BE2C (cell line): ENCODE measurements around the gene IGSF11.

ENCODE experiments used
- DNase-seq: peaks from one replicate; pipeline ENCODE4 v3.0.0-alpha.2; 2020
- H3K27me3 ChIP-seq: fragments of 250-450 bp; sonication (Bioruptor Pico); 2 replicates; pipeline ENCODE4 v1.5.1; 2020; ENCODE audit warnings: mild to moderate bottlenecking
- H3K36me3 ChIP-seq: fragments of 250-450 bp; sonication (Bioruptor Pico); 2 replicates; pipeline ENCODE4 v1.5.1; 2020; ENCODE audit warnings: mild to moderate bottlenecking
- H3K4me1 ChIP-seq: fragments of 250-450 bp; sonication (Bioruptor Pico); 2 replicates; pipeline ENCODE4 v1.5.1; 2020
- H3K4me3 ChIP-seq: 2 replicates; pipeline ENCODE4 v1.5.1; 2011; ENCODE audit warnings: low read depth, low read length
- H3K9me3 ChIP-seq: fragments of 250-450 bp; sonication (Bioruptor Pico); 2 replicates; pipeline ENCODE4 v1.5.1; 2020
- CTCF ChIP-seq: IDR thresholded peaks from 2 replicates; pipeline ENCODE4 v1.5.1; 2012; ENCODE audit warnings: mild to moderate bottlenecking, low read depth, low read length

The IGSF11 gene

GRCh38 chr3:118974356-118975097, 60.1 kb downstream of the IGSF11 start:
- H3K9me3 ChIP-seq = no peaks in the 10 kb centered on the region
- TF ChIP-seq CTCF = no peak
- no peaks in the 10 kb centered on the region for H3K36me3 ChIP-seq
- no peak for DNase-seq
- no peak overlapping the region for H3K4me3 ChIP-seq
- H3K27me3 ChIP-seq = peaks cover 29% of the 10 kb centered on the region
- no peaks in the 10 kb centered on the region; the same call in 1 of the 2 replicates for H3K4me1 ChIP-seq

GRCh38 chr3:118973050-118973449, 61.6 kb downstream of the IGSF11 start:
- no peak for DNase-seq
- H3K36me3 ChIP-seq = no peaks in the 10 kb centered on the region
- H3K27me3 ChIP-seq = peaks cover 29% of the 10 kb centered on the region
- no peaks in the 10 kb centered on the region; the same call in 1 of the 2 replicates for H3K4me1 ChIP-seq
- no peaks in the 10 kb centered on the region for H3K9me3 ChIP-seq
- H3K4me3 ChIP-seq = no peak overlapping the region
- no peak for TF ChIP-seq CTCF

GRCh38 chr3:118970819-118971218, 63.8 kb downstream of the IGSF11 start:
- Histone ChIP-seq H3K4me1 (no peaks in the 10 kb centered on the region; the same call in 1 of the 2 replicates), H3K4me3 (no peak overlapping the region), H3K9me3 (no peaks in the 10 kb centered on the region), H3K36me3 (no peaks in the 10 kb centered on the region), H3K27me3 (peaks cover 51% of the 10 kb centered on the region)
- no peak for TF ChIP-seq CTCF
- no peak for DNase-seq

GRCh38 chr3:118968640-118969039, 66.0 kb downstream of the IGSF11 start:
- Histone ChIP-seq H3K9me3 (no peaks in the 10 kb centered on the region), H3K36me3 (no peaks in the 10 kb centered on the region), H3K4me1 (no peaks in the 10 kb centered on the region), H3K4me3 (no peak overlapping the region), H3K27me3 (peaks cover 59% of the 10 kb centered on the region)
- no peak for TF ChIP-seq CTCF
- DNase-seq = no peak

GRCh38 chr3:118968111-118968510, 66.5 kb downstream of the IGSF11 start:
- DNase-seq = no peak
- H3K36me3 ChIP-seq = no peaks in the 10 kb centered on the region
- H3K4me3 ChIP-seq = no peak overlapping the region
- peaks cover 59% of the 10 kb centered on the region for H3K27me3 ChIP-seq
- no peaks in the 10 kb centered on the region for H3K9me3 ChIP-seq
- no peak for TF ChIP-seq CTCF
- H3K4me1 ChIP-seq = no peaks in the 10 kb centered on the region

GRCh38 chr3:118966700-118967099, 67.9 kb downstream of the IGSF11 start:
- H3K4me3 ChIP-seq = no peak overlapping the region
- H3K27me3 ChIP-seq = peaks cover 61% of the 10 kb centered on the region
- no peak for DNase-seq
- TF ChIP-seq CTCF = no peak
- H3K4me1 ChIP-seq = no peaks in the 10 kb centered on the region
- H3K36me3 ChIP-seq = no peaks in the 10 kb centered on the region
- H3K9me3 ChIP-seq = no peaks in the 10 kb centered on the region
